GM12878 (cell line): ENCODE measurements around the gene TMED1. TPM values are rescaled to one million over a fixed set of nuclear protein-coding genes. Genes with fewer than 3 reads are reported as not detected.

Source experiments
- ATAC-seq: fragments of 200-7000 bp; cut with Tn5 transposase; 3 replicates; pipeline ENCODE4 v1.9.1; 2020; ENCODE audit warnings: mild to moderate bottlenecking, moderate library complexity
- BruUV-seq: library from RNA; stranded (reverse); fragments of 400-500 nt; replicated peaks from 2 replicates; lab custom pipeline; 2021; lab: Mats Ljungman, UMichigan
- CTCF ChIA-PET: fragments of 300-600 bp; sonication (Branson Sonifier 250); formaldehyde crosslinking; extraction: SDS; loops from one replicate; lab custom pipeline; 2021; ENCODE audit warnings: inconsistent platforms; lab: Yijun Ruan, JAX
- POLR2A ChIA-PET: fragments of 350-600 bp; formaldehyde crosslinking; extraction: SDS; loops from one replicate; lab custom pipeline; 2021; ENCODE audit warnings: inconsistent platforms; lab: Charles Lee
- RAD21 ChIA-PET: fragments of 300-600 bp; sonication (Branson Sonifier 250); formaldehyde crosslinking; loops from one replicate; lab custom pipeline; 2023; ENCODE audit warnings: antibody characterized with exemption; ENCODE audit not compliant: unreplicated experiment; lab: Charles Lee
- SMC1A ChIA-PET: fragments of 300-600 bp; sonication (Branson Sonifier 250); formaldehyde crosslinking; loops from one replicate; lab custom pipeline; 2023; ENCODE audit not compliant: unreplicated experiment, uncharacterized antibody; lab: Charles Lee
- DNase-seq: peaks from one replicate; pipeline ENCODE4 v3.0.0-alpha.2; 2011; ENCODE audit warnings: low read depth, low spot score
- FAIRE-seq: peaks from 3 replicates; lab custom pipeline; 2011; peaks lifted over from hg19 to GRCh38; lab: Jason Lieb, UNC
- H2AFZ ChIP-seq: 2 replicates; pipeline ENCODE4 v1.6.0; 2011; ENCODE audit warnings: low read depth, low read length, control low read depth; ENCODE audit not compliant: control insufficient read depth
- H3K27ac ChIP-seq: 2 replicates; pipeline ENCODE4 v1.5.1; 2011; ENCODE audit warnings: control low read depth; ENCODE audit not compliant: control insufficient read depth, insufficient read depth
- H3K27me3 ChIP-seq, 2 experiments: replicated peaks in 1 of 2; 2 replicates each; pipeline versions ENCODE4 v1.6.0 to v1.6.1; 2011; ENCODE audit warnings: low read length in 1 of 2; ENCODE audit not compliant: control insufficient read depth in 2 of 2, insufficient read depth in 2 of 2
- H3K36me3 ChIP-seq, 2 experiments: 2 replicates each; pipeline ENCODE4 v1.5.1; 2011; ENCODE audit warnings: low read length in 1 of 2; ENCODE audit not compliant: control insufficient read depth in 2 of 2, insufficient read depth in 2 of 2
- H3K4me1 ChIP-seq: 2 replicates; pipeline ENCODE4 v1.6.1; 2011; ENCODE audit warnings: mild to moderate bottlenecking, low read length, moderate library complexity, mixed read lengths; ENCODE audit not compliant: control insufficient read depth, insufficient read depth
- H3K4me2 ChIP-seq: 2 replicates; pipeline ENCODE4 v1.6.0; 2011; ENCODE audit warnings: control low read depth; ENCODE audit not compliant: control insufficient read depth, insufficient read depth
- H3K4me3 ChIP-seq: fragments of 200-600 bp; sonication (generic); 2 replicates; pipeline ENCODE4 v1.5.1; 2016
- H3K79me2 ChIP-seq: 2 replicates; pipeline ENCODE4 v1.6.0; 2011; ENCODE audit warnings: low read length; ENCODE audit not compliant: control insufficient read depth, insufficient read depth
- H3K9ac ChIP-seq: 2 replicates; pipeline ENCODE4 v1.8.0; 2011; ENCODE audit warnings: low read length, control low read depth, mixed read lengths; ENCODE audit not compliant: control insufficient read depth, insufficient read depth
- H3K9me3 ChIP-seq: replicated peaks from 3 replicates; pipeline ENCODE4 v1.5.1; 2011; ENCODE audit warnings: mild to moderate bottlenecking, low read length; ENCODE audit not compliant: control insufficient read depth, insufficient read depth
- H4K20me1 ChIP-seq: 2 replicates; pipeline ENCODE4 v1.6.0; 2011; ENCODE audit not compliant: control insufficient read depth, insufficient read depth
- CBX3 ChIP-seq: fragments of 200-600 bp; sonication (generic); IDR thresholded peaks from 2 replicates; pipeline ENCODE4 v1.6.1; 2016; ENCODE audit warnings: low read depth, borderline replicate concordance
- CUX1 ChIP-seq: IDR thresholded peaks from 2 replicates; pipeline ENCODE4 v1.6.1; 2012; ENCODE audit warnings: improper control_type of control experiment, low read depth, low read length; ENCODE audit not compliant: insufficient replicate concordance
- MTA2 ChIP-seq: fragments of 450-650 bp; IDR thresholded peaks from 2 replicates; pipeline ENCODE4 v1.6.1; 2016; ENCODE audit warnings: low read depth, mild to moderate bottlenecking, moderate library complexity
- SMAD5 ChIP-seq: IDR thresholded peaks from 2 replicates; pipeline ENCODE4 v1.6.1; 2016; ENCODE audit warnings: antibody characterized with exemption, low read depth
- ZBED1 ChIP-seq: IDR thresholded peaks from 2 replicates; pipeline ENCODE4 v1.6.1; 2016; ENCODE audit warnings: borderline replicate concordance
- WGBS: methylation state at CpG from one replicate; pipeline ENCODE4 v1.1.6; 2016; ENCODE audit warnings: low lambda C conversion rate; ENCODE audit not compliant: insufficient replicate concordance, insufficient coverage; ENCODE audit errors: missing lambda C conversion rate; 5-methylcytosine and 5-hydroxymethylcytosine counted together
- in situ Hi-C: fragments of 300-500 bp; cut with MboI; formaldehyde crosslinking; loops from 9 replicates; pipeline ENCODE4 v1.14.3; 2018; ENCODE audit warnings: mixed read lengths
- intact Hi-C: fragments of 100-400 bp; cut with micrococcal nuclease; formaldehyde crosslinking; loops from one replicate; pipeline ENCODE4 v1.14.2; 2022; ENCODE audit not compliant: unreplicated experiment
- polyA plus RNA-seq, 11 experiments: library from polyadenylated mRNA; depleted of rRNA in 4 of 11; unstranded in 6 of 11; stranded (reverse) in 5 of 11; fragments of >200 nt; fragmentation: Nextera tagmentation in 4 of 11; fragmentation: Illumina TruSeq in 1 of 11; extraction: Ambion mirVana in 4 of 11; extraction: Trizol in 1 of 11; gene quantifications; 1 replicate in 1 of 11; 2 replicates in 10 of 11; pipeline versions ENCODE4 v1.2.1 to v1.2.3, GENCODE V29; 2011 to 2016; ENCODE audit warnings: inconsistent platforms in 2 of 11, missing spikeins in 2 of 11, low read depth in 1 of 11
- total RNA-seq, 4 experiments: library from RNA; depleted of rRNA in 3 of 4; stranded (reverse); fragments of >200 nt in 3 of 4; fragmentation: Illumina TruSeq in 1 of 4; extraction: Trizol in 1 of 4; gene quantifications; 2 replicates each; pipeline versions ENCODE4 v1.2.1 to v1.2.3, GENCODE V29; 2013 to 2021
- TF ChIP-seq, protein P1 (sequence below): fragments of 450-650 bp; IDR thresholded peaks from 2 replicates; pipeline ENCODE4 v1.6.1; 2018; ENCODE audit warnings: mild to moderate bottlenecking, low read depth, moderate library complexity; ENCODE audit not compliant: partially characterized antibody

The TMED1 gene
- total and polyA plus RNA-seq, 10 of the 15 experiments (the other 5 are each of a cell fraction or from before 2014, with no cell fraction given): 0.60 to 23.1 (median 12.3) TPM

GRCh38 chr19:10817291-10818038, 18.5 kb downstream of the TMED1 start (continued):
- TF ChIP-seq CUX1: no peak

DNA sequence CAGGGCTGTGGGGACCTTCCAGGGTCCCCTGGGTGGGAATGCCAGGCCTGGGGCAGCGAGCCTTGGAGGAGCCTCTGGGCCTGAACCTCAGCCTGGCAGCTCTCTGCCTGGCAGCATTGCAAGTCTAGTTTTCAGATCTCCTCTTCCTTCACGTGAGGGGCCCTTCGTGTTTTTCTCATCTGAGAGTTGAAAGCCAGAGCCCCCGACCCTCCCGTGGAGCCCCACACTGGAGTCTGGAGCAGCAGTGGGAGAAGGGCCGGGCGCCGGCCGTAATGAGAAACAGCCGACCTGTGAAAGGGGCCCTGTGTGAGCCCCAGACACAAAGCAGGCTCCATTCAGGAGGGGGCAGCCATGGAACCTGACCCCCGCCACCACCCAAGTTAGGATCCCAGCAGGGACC, 19.3 kb downstream of the TMED1 start:
- DNase-seq: no peak
- Histone ChIP-seq H3K9ac (no peak overlapping the region), H3K27ac (no peak overlapping the region), H3K79me2 (no peaks in the 10 kb centered on the region), H4K20me1 (no peaks in the 10 kb centered on the region; the same call in 1 of the 2 replicates), H2AFZ (no peak overlapping the region), H3K36me3 (peaks cover 9 to 18% of the 10 kb centered on the region in 2 experiments), H3K9me3 (no peaks in the 10 kb centered on the region), H3K4me2 (no peak overlapping the region), H3K27me3 (no peaks in the 10 kb centered on the region), H3K4me3 (no peak overlapping the region), H3K4me1 (no peaks in the 10 kb centered on the region)
- TF ChIP-seq, protein P1, sequence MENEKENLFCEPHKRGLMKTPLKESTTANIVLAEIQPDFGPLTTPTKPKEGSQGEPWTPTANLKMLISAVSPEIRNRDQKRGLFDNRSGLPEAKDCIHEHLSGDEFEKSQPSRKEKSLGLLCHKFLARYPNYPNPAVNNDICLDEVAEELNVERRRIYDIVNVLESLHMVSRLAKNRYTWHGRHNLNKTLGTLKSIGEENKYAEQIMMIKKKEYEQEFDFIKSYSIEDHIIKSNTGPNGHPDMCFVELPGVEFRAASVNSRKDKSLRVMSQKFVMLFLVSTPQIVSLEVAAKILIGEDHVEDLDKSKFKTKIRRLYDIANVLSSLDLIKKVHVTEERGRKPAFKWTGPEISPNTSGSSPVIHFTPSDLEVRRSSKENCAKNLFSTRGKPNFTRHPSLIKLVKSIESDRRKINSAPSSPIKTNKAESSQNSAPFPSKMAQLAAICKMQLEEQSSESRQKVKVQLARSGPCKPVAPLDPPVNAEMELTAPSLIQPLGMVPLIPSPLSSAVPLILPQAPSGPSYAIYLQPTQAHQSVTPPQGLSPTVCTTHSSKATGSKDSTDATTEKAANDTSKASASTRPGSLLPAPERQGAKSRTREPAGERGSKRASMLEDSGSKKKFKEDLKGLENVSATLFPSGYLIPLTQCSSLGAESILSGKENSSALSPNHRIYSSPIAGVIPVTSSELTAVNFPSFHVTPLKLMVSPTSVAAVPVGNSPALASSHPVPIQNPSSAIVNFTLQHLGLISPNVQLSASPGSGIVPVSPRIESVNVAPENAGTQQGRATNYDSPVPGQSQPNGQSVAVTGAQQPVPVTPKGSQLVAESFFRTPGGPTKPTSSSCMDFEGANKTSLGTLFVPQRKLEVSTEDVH: no peak
- no peak for TF ChIP-seq CBX3
- no peak for TF ChIP-seq ZBED1
- no peak for TF ChIP-seq MTA2
- TF ChIP-seq SMAD5: no peak
- no TSS peak for BruUV-seq
- RAD21 ChIA-PET: no interaction called here
- CTCF ChIA-PET: no interaction called here
- WGBS: 93% methylated on average over 11 of the region's 11 CpGs
- SMC1A ChIA-PET: no interaction called here
- POLR2A ChIA-PET: no interaction called here
- no peak for ATAC-seq
- no peak for FAIRE-seq
- in situ Hi-C loops: no loop called here
- intact Hi-C loops: no loop called here
